ENCODE data around the gene AK8. TPM values are rescaled to one million over a fixed set of nuclear protein-coding genes. Genes with fewer than 3 reads are reported as not detected.
A peak's percentile ranks its signal among the peaks of the same experiment; 100 is the strongest.
"Not testable (repeated sequence)": the region's sequence is repeated elsewhere in the genome, so short reads cannot be mapped to it uniquely, and the experiment has no call there.

Gene AK8
- total RNA-seq, 6 donors from 2014 or later = 0.44 to 8.4 (median 3.6) TPM

DNA sequence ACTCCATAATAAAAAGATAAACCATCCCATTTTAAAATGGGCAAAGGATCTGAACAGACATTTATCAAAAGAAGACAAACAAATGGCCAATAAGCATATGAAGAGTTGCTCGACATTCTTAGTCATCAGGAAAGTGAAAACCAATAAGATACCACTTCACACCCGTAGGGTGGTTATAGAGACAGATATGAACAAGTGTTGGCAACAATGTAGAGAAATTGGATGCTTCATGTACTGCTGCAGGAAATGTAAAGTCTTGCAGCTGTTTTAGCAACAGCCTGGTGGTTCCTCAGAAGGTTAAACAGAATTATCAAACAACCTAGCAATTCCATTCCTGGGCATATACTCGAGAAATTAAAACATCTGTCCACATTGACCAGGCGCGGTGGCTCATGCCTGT, 165.3 kb downstream of the AK8 start:
- H3K27ac ChIP-seq = no peak overlapping the region
- H3K4me3 ChIP-seq = no peak overlapping the region
- no peak for ATAC-seq (ENCODE audit: low FRiP score in 2 of 2)
- no peaks in the 10 kb centered on the region for H3K4me1 ChIP-seq
- H3K27me3 ChIP-seq = no peaks in the 10 kb centered on the region
- DNase-seq = no peak
- no peaks in the 10 kb centered on the region for H3K36me3 ChIP-seq
- 81 to 82% methylated on average over 5 of the region's 5 CpGs for WGBS, 2 donors
- no peaks in the 10 kb centered on the region for H3K9me3 ChIP-seq
- TF ChIP-seq, protein P1, sequence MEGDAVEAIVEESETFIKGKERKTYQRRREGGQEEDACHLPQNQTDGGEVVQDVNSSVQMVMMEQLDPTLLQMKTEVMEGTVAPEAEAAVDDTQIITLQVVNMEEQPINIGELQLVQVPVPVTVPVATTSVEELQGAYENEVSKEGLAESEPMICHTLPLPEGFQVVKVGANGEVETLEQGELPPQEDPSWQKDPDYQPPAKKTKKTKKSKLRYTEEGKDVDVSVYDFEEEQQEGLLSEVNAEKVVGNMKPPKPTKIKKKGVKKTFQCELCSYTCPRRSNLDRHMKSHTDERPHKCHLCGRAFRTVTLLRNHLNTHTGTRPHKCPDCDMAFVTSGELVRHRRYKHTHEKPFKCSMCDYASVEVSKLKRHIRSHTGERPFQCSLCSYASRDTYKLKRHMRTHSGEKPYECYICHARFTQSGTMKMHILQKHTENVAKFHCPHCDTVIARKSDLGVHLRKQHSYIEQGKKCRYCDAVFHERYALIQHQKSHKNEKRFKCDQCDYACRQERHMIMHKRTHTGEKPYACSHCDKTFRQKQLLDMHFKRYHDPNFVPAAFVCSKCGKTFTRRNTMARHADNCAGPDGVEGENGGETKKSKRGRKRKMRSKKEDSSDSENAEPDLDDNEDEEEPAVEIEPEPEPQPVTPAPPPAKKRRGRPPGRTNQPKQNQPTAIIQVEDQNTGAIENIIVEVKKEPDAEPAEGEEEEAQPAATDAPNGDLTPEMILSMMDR (IDR thresholded peaks at IDR 0.05) = no peak
- TF ChIP-seq POLR2A (IDR thresholded peaks at IDR 0.05) (no peak), POLR2AphosphoS5 (IDR thresholded peaks at IDR 0.05) (no peak), EP300 (IDR thresholded peaks at IDR 0.05) (no peak)

GRCh38 chr9:132711846-132712245, 166.2 kb downstream of the AK8 start:
- no peak overlapping the region for H3K27ac ChIP-seq
- DNase-seq (no peak), ATAC-seq (ENCODE audit: low FRiP score in 2 of 2) (no peak)
- H3K9me3 ChIP-seq = no peaks in the 10 kb centered on the region
- WGBS, 2 donors = 69 to 75% methylated on average over 3 of the region's 3 CpGs
- H3K4me1 ChIP-seq = no peaks in the 10 kb centered on the region
- TF ChIP-seq EP300 (IDR thresholded peaks at IDR 0.05) (no peak), POLR2A (IDR thresholded peaks at IDR 0.05) (no peak), POLR2AphosphoS5 (IDR thresholded peaks at IDR 0.05) (no peak)
- TF ChIP-seq, protein P1 (IDR thresholded peaks at IDR 0.05) = no peak
- H3K4me3 ChIP-seq = no peak overlapping the region
- H3K27me3 ChIP-seq = no peaks in the 10 kb centered on the region
- no peaks in the 10 kb centered on the region for H3K36me3 ChIP-seq

DNA sequence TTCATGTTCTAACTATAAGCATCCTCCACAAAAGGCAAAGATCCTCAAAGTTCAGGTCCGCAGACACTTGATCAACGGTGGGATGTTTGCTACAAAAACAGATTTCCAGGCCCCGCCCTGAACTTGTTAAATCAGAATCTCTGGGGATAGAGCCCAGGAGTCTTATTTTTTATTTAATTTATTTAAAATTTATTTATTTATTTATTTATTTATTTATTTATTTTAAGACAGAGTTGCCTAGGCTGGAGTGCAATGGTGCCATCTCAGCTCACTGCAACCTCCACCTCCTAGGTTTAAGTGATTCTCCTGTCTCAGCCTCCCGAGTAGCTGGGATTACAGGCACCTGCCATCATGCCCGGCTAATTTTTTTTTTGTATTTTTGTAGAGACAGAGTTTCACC, 166.9 kb downstream of the AK8 start:
- DNase-seq, H3K4me1 ChIP-seq: not testable (repeated sequence)
- WGBS, 2 donors = 91 to 94% methylated on average over 5 of the region's 5 CpGs

DNA sequence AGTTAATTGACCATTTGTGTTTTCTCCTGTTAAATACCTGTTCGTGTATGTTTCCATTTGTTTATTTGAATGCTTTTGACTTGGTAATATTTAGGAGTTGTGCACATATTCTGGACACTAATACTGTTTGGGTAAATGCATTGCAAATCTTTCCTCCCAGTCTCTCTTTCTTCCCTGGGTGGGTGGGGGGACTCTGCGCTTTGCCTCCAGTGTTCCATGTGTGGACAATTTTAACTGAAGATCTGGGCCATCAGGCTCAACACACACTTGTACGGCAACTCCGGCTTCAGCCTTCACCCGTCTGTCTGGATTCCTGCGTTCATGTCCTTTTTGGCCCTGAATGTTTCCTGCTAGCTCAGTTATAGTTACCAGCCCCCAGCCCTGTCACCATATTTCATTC, 167.8 kb downstream of the AK8 start:
- TF ChIP-seq POLR2AphosphoS5 (IDR thresholded peaks at IDR 0.05) (no peak), EP300 (IDR thresholded peaks at IDR 0.05) (no peak), POLR2A (IDR thresholded peaks at IDR 0.05) (no peak)
- TF ChIP-seq, protein P1 (IDR thresholded peaks at IDR 0.05) = no peak
- Histone ChIP-seq H3K27ac (no peak overlapping the region), H3K9me3 (no peaks in the 10 kb centered on the region), H3K4me1 (no peaks in the 10 kb centered on the region), H3K27me3 (no peaks in the 10 kb centered on the region), H3K4me3 (no peak overlapping the region), H3K36me3 (no peaks in the 10 kb centered on the region)
- 75 to 87% methylated on average over 6 of the region's 6 CpGs for WGBS, 2 donors
- ATAC-seq (ENCODE audit: low FRiP score in 2 of 2) (no peak), DNase-seq (no peak)

More for the DNA sequence above, 166.9 kb downstream of the AK8 start:
- ATAC-seq (ENCODE audit: low FRiP score in 2 of 2); H3K9me3 ChIP-seq; H3K36me3 ChIP-seq; H3K4me3 ChIP-seq; H3K27ac ChIP-seq; H3K27me3 ChIP-seq: not testable (repeated sequence)

- Histone ChIP-seq H3K4me3 (no peak overlapping the region), H3K36me3 (no peaks in the 10 kb centered on the region), H3K27ac (no peak overlapping the region), H3K4me1 (peaks cover 0 to 3% (median 0%) of the 10 kb centered on the region in 4 donors), H3K27me3 (no peaks in the 10 kb centered on the region), H3K9me3 (no peaks in the 10 kb centered on the region)
- peak in 1 of 2 donors; percentile 30 for ATAC-seq (ENCODE audit: low FRiP score in 2 of 2)
- WGBS, 2 donors = 90 to 91% methylated on average over 21 to 23 of the region's 23 CpGs
- peak in 1 of 2 donors; percentile 50 for DNase-seq
- TF ChIP-seq POLR2A (IDR thresholded peaks at IDR 0.05) (no peak), EP300 (IDR thresholded peaks at IDR 0.05) (no peak), POLR2AphosphoS5 (IDR thresholded peaks at IDR 0.05) (no peak)
- TF ChIP-seq, protein P1 (IDR thresholded peaks at IDR 0.05) = no peak
Observed at GRCh38 chr9:132708769-132709430, 169.2 kb downstream of the AK8 start.
